ENCODE results near the gene PGAP6. TPM values are rescaled to one million over a fixed set of nuclear protein-coding genes. Genes with fewer than 3 reads are reported as not detected.
A peak's percentile ranks its signal among the peaks of the same experiment; 100 is the strongest.

PGAP6 gene
- total RNA-seq, 1 experiment from 2014 or later: 85.5 TPM

DNA sequence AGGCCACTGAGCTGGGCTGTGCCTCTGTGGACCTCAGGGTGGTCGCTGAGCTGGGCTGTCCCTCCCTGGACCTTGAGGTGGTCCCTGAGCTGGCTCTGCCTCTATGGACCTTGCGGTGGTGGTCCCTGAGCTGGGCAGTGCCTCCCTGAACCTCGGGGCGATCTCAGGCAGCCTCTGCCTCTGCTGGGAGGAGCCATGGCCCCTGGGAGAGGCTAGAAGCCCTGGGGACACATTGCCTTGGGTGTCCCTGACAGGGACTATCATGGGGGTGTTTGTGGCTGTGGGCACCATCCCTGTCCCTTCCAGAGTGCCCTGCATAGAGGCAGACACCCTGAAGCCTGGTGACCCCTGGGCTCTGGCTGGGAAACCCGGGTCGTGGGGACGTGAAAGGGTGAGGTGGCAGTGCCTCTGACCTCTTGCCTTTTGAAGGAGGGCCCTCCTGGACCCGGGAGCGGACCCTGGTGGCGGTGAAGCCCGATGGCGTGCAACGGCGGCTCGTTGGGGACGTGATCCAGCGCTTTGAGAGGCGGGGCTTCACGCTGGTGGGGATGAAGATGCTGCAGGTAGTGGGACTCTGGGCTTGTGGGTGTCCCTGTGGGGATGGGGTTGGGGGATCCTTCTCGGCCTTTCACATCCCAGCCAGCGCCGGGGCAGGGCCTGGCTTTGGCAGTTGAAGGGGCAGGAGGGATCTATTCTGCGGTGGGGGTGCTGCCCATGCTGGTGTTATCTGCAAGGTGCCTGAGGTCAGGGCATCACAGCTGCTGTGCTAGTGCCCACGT, 17.0 kb upstream of the PGAP6 start:
- no peaks in the 10 kb centered on the region for H3K9me3 Mint-ChIP-seq (ENCODE audit: unreplicated experiment)
- ChIA-PET POLR2A (no interaction called here), CTCF (interaction anchor here (1.0 kb wide), 1 partner anchor 18 kb away, joined by 3 read pairs; no protein-coding TSS in a partner anchor)
- no peak for TF ChIP-seq CTCF (IDR thresholded peaks at IDR 0.05; ENCODE audit: insufficient read depth in 1 of 2, low read depth in 1 of 2, low read length in 1 of 2, severe bottlenecking in 1 of 2, unreplicated experiment in 1 of 2)
- Histone ChIP-seq H3K4me3 (ENCODE audit: low read depth, low read length) (no peak overlapping the region), H3K9me3 (no peaks in the 10 kb centered on the region), H3K4me1 (peaks cover 11% of the 10 kb centered on the region; the same call in 1 of the 2 replicates), H3K36me3 (ENCODE audit: control insufficient read depth, insufficient read depth, low read length) (peaks cover 3% of the 10 kb centered on the region), H3K27me3 (replicated peaks; ENCODE audit: control insufficient read depth, insufficient read depth, low read length) (no peaks in the 10 kb centered on the region)
- no peak for DNase-seq
- intact Hi-C loops (cut with micrococcal nuclease; ENCODE audit: unreplicated experiment): no loop called here
- BruUV-seq (replicated peaks): no TSS peak
- no peaks in the 10 kb centered on the region for H3K27me3 Mint-ChIP-seq (ENCODE audit: insufficient read depth, unreplicated experiment)
- peak overlapping the region; percentile 58 for H3K4me3 Mint-ChIP-seq (ENCODE audit: unreplicated experiment)
- peaks cover 30% of the 10 kb centered on the region for H3K36me3 Mint-ChIP-seq (ENCODE audit: insufficient read depth, unreplicated experiment)
- H3K27ac Mint-ChIP-seq (ENCODE audit: unreplicated experiment): no peak overlapping the region
- no peaks in the 10 kb centered on the region for H3K4me1 Mint-ChIP-seq (ENCODE audit: low read depth, unreplicated experiment)

- no peaks in the 10 kb centered on the region for H3K9me3 ChIP-seq
- peaks cover 3% of the 10 kb centered on the region for H3K36me3 ChIP-seq (ENCODE audit: control insufficient read depth, insufficient read depth, low read length)
- H3K4me1 Mint-ChIP-seq (ENCODE audit: low read depth, unreplicated experiment): no peaks in the 10 kb centered on the region
- POLR2A ChIA-PET: no interaction called here
- H3K27ac Mint-ChIP-seq (ENCODE audit: unreplicated experiment): no peak overlapping the region
- intact Hi-C loops (cut with micrococcal nuclease; ENCODE audit: unreplicated experiment): no loop called here
- no peaks in the 10 kb centered on the region for H3K27me3 Mint-ChIP-seq (ENCODE audit: insufficient read depth, unreplicated experiment)
- H3K4me1 ChIP-seq: 0 out of 2 replicates have a peak, but pooled peaks cover 4% of the 10 kb centered on the region
- CTCF ChIA-PET: interaction anchor here (0.6 to 1.0 kb wide), 2 partner anchors 17 to 45 kb away, joined by 3 read pairs; partner anchors contain the start of gene AXIN1
- DNase-seq: peak in 1 of 2 experiments; percentile 30
- H3K36me3 Mint-ChIP-seq (ENCODE audit: insufficient read depth, unreplicated experiment): peaks cover 30% of the 10 kb centered on the region
- H3K9me3 Mint-ChIP-seq (ENCODE audit: unreplicated experiment): no peaks in the 10 kb centered on the region
- H3K4me3 ChIP-seq (ENCODE audit: low read depth, low read length): no peak overlapping the region
- peak overlapping the region; percentile 58 for H3K4me3 Mint-ChIP-seq (ENCODE audit: unreplicated experiment)
- TF ChIP-seq CTCF (IDR thresholded peaks at IDR 0.05; ENCODE audit: insufficient read depth in 1 of 2, low read depth in 1 of 2, low read length in 1 of 2, severe bottlenecking in 1 of 2, unreplicated experiment in 1 of 2): no peak
- BruUV-seq (replicated peaks): no TSS peak
- no peaks in the 10 kb centered on the region for H3K27me3 ChIP-seq (replicated peaks; ENCODE audit: control insufficient read depth, insufficient read depth, low read length)
These were observed 16.1 kb upstream of the PGAP6 start for GRCh38 chr16:397736-398332.

DNA sequence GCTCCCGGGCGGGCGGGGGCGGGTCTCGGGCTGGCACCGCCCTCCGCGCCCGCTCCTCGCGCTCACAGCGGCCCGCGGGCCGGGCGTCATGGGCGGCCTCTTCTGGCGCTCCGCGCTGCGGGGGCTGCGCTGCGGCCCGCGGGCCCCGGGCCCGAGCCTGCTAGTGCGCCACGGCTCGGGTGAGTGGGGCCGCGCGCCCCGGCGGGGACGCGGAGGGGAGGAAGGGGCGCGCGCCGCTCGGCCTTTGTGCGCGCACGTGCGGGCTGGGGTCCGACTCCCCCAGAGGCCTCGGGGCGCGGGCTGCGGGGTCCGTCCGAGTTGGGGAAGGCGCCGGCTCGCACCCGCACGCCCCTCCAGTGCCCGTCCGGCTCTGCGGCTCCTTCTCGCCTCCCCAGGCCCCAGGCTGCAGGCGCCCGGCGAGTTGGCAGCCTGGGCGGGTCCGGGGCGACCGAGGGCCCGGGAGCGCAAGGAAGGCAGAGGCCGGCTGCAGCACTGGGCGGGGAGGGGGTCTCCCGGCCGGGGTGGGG, 15.4 kb upstream of the PGAP6 start, which contains the start of gene NME4:
Gene NME4, plus strand, starts transcription at position 65 of the 527 bp plus-strand sequence. Its CDS starts 24 bp downstream, at position 89.
- peaks cover 27% of the 10 kb centered on the region for H3K36me3 Mint-ChIP-seq (ENCODE audit: insufficient read depth, unreplicated experiment)
- intact Hi-C loops (cut with micrococcal nuclease; ENCODE audit: unreplicated experiment): no loop called here
- H3K4me1 ChIP-seq: no peaks in the 10 kb centered on the region

More for the DNA sequence above, 15.4 kb upstream of the PGAP6 start, which contains the start of gene NME4:
- H3K27me3 ChIP-seq (replicated peaks; ENCODE audit: control insufficient read depth, insufficient read depth, low read length): no peaks in the 10 kb centered on the region
- DNase-seq: peak in 1 of 2 experiments; percentile 49
- H3K9me3 ChIP-seq: no peaks in the 10 kb centered on the region
- Mint-ChIP-seq H3K27ac (ENCODE audit: unreplicated experiment) (peak within 1 kb of the TSS; percentile 81), H3K4me1 (ENCODE audit: low read depth, unreplicated experiment) (no peaks in the 10 kb centered on the region), H3K4me3 (ENCODE audit: unreplicated experiment) (peak within 1 kb of the TSS; percentile 85), H3K9me3 (ENCODE audit: unreplicated experiment) (no peaks in the 10 kb centered on the region), H3K27me3 (ENCODE audit: insufficient read depth, unreplicated experiment) (no peaks in the 10 kb centered on the region)
- H3K4me3 ChIP-seq (ENCODE audit: low read depth, low read length): peak within 1 kb of the TSS; percentile 55
- BruUV-seq (replicated peaks): no TSS peak
- POLR2A ChIA-PET: no interaction called here
- H3K36me3 ChIP-seq (ENCODE audit: control insufficient read depth, insufficient read depth, low read length): peaks cover 3% of the 10 kb centered on the region
- no peak for TF ChIP-seq CTCF (IDR thresholded peaks at IDR 0.05; ENCODE audit: insufficient read depth in 1 of 2, low read depth in 1 of 2, low read length in 1 of 2, severe bottlenecking in 1 of 2, unreplicated experiment in 1 of 2)
- CTCF ChIA-PET: interaction anchor here (1.0 kb wide), 1 partner anchor 9 kb away, joined by 3 read pairs; no protein-coding TSS in a partner anchor
